Progenitor cell of endocrine pancreas (in vitro differentiated cells): ENCODE measurements around the gene UBE3C. TPM values are rescaled to one million over a fixed set of nuclear protein-coding genes. Genes with fewer than 3 reads are reported as not detected.

Source experiments
- DNase-seq: peaks from one replicate; pipeline ENCODE4 v3.0.0; 2021; ENCODE audit warnings: low spot score; ENCODE audit not compliant: unreplicated experiment
- H3K27ac Mint-ChIP-seq: 2 replicates; pipeline ENCODE4 v1.8.0; 2021; ENCODE audit warnings: mild to moderate bottlenecking, moderate library complexity, mixed read lengths
- H3K27me3 Mint-ChIP-seq: 2 replicates; pipeline ENCODE4 v1.8.0; 2021; ENCODE audit warnings: mixed read lengths
- H3K36me3 Mint-ChIP-seq: 2 replicates; pipeline ENCODE4 v1.8.0; 2022; ENCODE audit warnings: mixed read lengths; ENCODE audit not compliant: insufficient read depth
- H3K4me1 Mint-ChIP-seq: 2 replicates; pipeline ENCODE4 v1.8.0; 2021; ENCODE audit warnings: low read depth, mixed read lengths
- H3K4me3 Mint-ChIP-seq: 2 replicates; pipeline ENCODE4 v1.8.0; 2021; ENCODE audit warnings: low read depth, mild to moderate bottlenecking, moderate library complexity, mixed read lengths
- H3K9me3 Mint-ChIP-seq: 2 replicates; pipeline ENCODE4 v1.8.0; 2021; ENCODE audit warnings: low read depth, mixed read lengths
- CTCF ChIP-seq: fragments of 200-600 bp; sonication (generic); IDR thresholded peaks from one replicate; pipeline ENCODE4 v1.5.0; 2021; ENCODE audit warnings: antibody characterized with exemption, mild to moderate bottlenecking; ENCODE audit not compliant: unreplicated experiment
- total RNA-seq: library from RNA; stranded (reverse); gene quantifications from 2 replicates; pipeline ENCODE4 v1.2.1, GENCODE V29; 2021

UBE3C gene
- total RNA-seq, 1 donor from 2014 or later: 62.5 TPM

DNA sequence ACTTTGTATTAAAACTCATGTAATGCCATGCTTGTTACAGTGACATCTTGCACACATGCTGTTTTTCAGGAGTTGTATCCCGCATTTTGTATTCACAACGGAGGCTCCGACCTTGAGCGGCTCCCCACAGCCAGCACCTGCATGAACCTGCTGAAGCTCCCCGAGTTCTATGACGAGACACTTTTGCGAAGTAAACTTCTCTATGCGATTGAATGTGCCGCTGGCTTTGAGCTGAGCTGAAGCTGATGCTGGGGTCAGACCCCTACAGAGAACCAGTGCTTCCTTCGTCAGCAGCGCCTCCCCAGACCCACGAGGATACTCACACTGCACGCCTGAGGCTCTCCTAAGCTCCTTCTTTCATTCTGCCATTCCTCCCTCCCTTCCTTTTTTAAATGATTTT, 128.8 kb downstream of the UBE3C start:
- no peak overlapping the region for H3K27ac Mint-ChIP-seq
- no peak for DNase-seq
- H3K4me1 Mint-ChIP-seq: peaks cover 7% of the 10 kb centered on the region
- H3K4me3 Mint-ChIP-seq: no peak overlapping the region
- H3K36me3 Mint-ChIP-seq: peaks cover 32% of the 10 kb centered on the region
- no peaks in the 10 kb centered on the region for H3K27me3 Mint-ChIP-seq
- TF ChIP-seq CTCF: no peak
- H3K9me3 Mint-ChIP-seq: no peaks in the 10 kb centered on the region

DNA sequence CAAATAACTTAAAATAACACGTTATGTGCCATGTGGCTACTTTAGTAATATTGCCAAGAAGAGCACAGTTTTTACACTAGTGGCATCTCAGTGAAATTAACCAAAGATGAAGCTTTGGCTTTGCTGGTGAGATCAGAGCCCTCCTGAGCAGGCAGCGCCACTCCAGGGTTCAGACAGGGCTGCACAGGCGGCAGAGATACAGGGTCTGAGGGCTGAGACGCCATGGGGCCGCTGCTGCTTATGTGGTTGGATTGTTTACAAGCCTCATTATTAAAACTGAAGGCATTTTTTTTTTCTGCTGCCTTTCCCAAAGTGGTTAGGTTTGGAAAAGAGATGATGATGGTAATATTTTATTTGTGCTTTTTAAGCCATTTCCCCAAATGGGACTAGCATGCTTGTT, 129.2 kb downstream of the UBE3C start:
- Mint-ChIP-seq H3K27ac (no peak overlapping the region), H3K36me3 (peaks cover 32% of the 10 kb centered on the region), H3K9me3 (no peaks in the 10 kb centered on the region), H3K27me3 (no peaks in the 10 kb centered on the region), H3K4me3 (no peak overlapping the region), H3K4me1 (peaks cover 7% of the 10 kb centered on the region)
- TF ChIP-seq CTCF: no peak
- DNase-seq: no peak

GRCh38 chr7:157268540-157268939, 129.8 kb downstream of the UBE3C start:
- H3K27me3 Mint-ChIP-seq: no peaks in the 10 kb centered on the region
- no peaks in the 10 kb centered on the region for H3K9me3 Mint-ChIP-seq
- H3K4me3 Mint-ChIP-seq: no peak overlapping the region
- peak overlapping the region; percentile 11 for H3K27ac Mint-ChIP-seq
- H3K36me3 Mint-ChIP-seq: peaks cover 32% of the 10 kb centered on the region
- peaks cover 7% of the 10 kb centered on the region for H3K4me1 Mint-ChIP-seq
- DNase-seq: no peak
- no peak for TF ChIP-seq CTCF

GRCh38 chr7:157269341-157270059, 130.8 kb downstream of the UBE3C start:
- Mint-ChIP-seq H3K36me3 (peaks cover 29% of the 10 kb centered on the region), H3K27ac (peak overlapping the region; percentile 87), H3K27me3 (no peaks in the 10 kb centered on the region), H3K4me1 (peaks cover 7% of the 10 kb centered on the region), H3K4me3 (no peak overlapping the region), H3K9me3 (no peaks in the 10 kb centered on the region)
- no peak for DNase-seq
- no peak for TF ChIP-seq CTCF

- TF ChIP-seq CTCF: no peak
Measured at GRCh38 chr7:157270060-157270444, 131.3 kb downstream of the UBE3C start.

More at GRCh38 chr7:157270060-157270444, 131.3 kb downstream of the UBE3C start:
- peaks cover 7% of the 10 kb centered on the region for H3K4me1 Mint-ChIP-seq
- DNase-seq: no peak
- H3K36me3 Mint-ChIP-seq: peaks cover 28% of the 10 kb centered on the region
- no peak overlapping the region for H3K4me3 Mint-ChIP-seq
- H3K27ac Mint-ChIP-seq: no peak overlapping the region
- no peaks in the 10 kb centered on the region for H3K27me3 Mint-ChIP-seq
- no peaks in the 10 kb centered on the region for H3K9me3 Mint-ChIP-seq
